Measurements from ENCODE around the gene RAB1B.
"Not testable (repeated sequence)": the region's sequence is repeated elsewhere in the genome, so short reads cannot be mapped to it uniquely, and the experiment has no call there.

Gene RAB1B

DNA sequence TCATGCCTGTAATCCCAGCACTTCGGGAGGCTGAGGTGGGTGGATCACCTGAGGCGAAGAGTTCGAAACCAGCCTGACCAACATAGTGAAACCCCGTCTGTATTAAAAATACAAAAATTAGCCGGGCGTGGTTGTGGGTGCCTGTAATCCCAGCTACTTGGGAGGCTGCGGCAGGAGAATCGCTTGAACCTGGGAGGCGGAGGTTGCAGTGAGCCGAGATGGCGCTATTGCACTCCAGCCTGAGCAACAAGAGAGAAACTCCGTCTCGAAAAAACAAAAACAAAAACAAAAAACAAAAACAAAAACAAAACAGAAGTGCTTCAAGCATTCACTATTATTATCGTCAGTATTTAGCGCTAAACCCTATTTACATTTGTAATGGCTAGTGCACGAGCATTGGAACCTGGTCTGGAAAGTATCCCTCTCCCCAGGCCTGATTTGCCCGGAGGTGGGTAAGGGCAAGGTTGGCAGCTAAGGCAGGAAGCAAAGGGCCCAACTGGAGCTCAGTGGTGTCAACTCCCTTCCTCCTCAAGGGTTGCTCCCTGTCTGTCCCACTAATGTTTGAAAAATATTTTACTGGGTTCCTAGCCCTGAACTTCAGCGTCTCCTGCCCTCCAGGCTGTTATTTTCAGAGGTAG lies 42.5 kb downstream of the RAB1B start:
- DNase-seq: not testable (repeated sequence)

DNA sequence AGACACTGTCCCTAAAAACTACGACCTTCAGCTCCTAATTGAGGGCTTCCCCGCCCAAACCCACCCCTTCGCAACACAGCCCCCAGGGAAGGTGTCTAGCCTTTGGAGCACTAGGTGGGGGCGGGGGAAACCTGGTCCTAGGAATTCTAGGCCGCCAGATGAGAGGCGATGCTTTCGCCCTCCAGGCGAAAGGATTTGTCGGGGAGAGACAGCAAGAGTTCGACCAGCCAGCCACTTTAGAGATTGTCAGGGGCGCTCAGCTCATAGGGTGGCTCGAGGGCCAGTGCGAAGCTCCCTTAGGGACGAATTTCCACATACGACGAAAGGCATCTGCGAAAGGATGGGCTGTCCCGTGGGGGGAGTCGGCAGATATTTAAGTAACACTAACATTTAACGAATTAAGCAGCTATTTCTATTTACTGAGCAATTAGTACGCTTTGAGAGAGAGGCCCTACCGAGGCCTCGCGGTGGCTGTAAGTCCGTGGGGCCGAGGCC lies 43.1 kb downstream of the RAB1B start:
- no peak for DNase-seq

DNA sequence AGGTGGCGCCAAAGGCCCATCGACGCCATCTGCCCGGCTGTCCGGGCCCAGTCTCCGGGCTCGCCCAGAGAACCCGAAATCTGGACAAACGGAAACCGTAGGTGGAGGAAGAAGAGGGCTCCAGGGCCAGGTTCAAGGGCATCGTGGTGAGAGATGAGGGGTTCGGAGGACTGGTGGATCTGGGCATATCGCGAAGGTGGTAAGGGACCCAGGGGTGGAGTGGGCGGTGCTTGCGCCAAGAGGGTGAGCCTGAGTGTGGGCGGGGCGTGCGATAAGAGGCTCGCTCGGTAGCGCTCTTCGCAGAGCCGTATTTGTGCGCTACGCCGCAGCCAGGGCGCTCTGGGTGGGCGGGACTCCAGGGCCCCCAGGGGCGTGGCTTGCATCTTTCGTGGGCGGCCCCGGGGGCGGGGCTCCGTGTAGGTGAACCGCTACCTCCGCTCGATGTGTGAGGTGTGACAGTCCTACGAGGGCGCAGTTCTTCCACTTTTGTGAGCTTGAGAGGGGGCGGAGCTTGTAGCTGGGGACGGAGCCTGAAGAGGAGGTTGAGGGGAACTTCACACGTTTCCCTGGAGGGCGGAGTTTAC lies 43.6 kb downstream of the RAB1B start:
- DNase-seq: peak; percentile 99

DNA sequence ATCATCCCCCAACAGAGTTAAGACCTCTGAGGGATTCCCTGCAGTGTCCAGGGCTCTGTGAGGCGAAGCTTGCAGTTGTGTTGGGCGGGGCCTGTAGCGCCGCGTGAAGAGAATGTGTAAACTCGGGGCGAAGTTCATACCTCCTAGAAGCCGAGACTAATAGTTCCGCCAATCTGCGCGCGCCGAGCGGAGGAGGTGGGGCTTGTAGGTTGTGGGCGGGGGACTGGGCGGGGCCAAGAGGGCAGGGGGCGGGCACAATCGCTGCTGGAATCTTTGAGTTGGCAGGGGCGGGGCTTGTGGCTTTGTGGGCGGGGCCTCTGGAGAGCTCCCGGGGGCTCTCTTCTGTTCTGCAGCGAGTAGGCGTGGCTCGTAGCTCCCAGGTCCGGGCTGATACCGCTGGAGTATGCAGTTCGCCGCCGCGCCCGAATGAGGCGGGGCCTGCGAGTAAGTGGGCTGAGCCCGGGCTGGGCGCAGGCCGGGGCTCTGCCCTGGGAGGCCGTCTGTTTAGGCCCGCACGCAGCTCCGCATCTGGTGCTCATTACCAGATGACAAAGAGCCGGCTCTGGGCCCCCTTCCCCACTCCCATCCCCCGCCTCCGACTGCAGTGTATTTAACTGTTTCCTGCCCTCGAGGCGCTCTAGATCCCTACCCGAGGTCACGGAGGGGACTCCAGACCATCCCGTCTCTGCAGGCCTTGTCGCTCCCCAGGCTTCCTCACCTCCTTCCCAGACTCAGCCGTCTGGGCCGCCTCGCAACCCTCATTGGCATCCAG lies 44.3 kb downstream of the RAB1B start:
- peak; percentile 100 for DNase-seq

DNA sequence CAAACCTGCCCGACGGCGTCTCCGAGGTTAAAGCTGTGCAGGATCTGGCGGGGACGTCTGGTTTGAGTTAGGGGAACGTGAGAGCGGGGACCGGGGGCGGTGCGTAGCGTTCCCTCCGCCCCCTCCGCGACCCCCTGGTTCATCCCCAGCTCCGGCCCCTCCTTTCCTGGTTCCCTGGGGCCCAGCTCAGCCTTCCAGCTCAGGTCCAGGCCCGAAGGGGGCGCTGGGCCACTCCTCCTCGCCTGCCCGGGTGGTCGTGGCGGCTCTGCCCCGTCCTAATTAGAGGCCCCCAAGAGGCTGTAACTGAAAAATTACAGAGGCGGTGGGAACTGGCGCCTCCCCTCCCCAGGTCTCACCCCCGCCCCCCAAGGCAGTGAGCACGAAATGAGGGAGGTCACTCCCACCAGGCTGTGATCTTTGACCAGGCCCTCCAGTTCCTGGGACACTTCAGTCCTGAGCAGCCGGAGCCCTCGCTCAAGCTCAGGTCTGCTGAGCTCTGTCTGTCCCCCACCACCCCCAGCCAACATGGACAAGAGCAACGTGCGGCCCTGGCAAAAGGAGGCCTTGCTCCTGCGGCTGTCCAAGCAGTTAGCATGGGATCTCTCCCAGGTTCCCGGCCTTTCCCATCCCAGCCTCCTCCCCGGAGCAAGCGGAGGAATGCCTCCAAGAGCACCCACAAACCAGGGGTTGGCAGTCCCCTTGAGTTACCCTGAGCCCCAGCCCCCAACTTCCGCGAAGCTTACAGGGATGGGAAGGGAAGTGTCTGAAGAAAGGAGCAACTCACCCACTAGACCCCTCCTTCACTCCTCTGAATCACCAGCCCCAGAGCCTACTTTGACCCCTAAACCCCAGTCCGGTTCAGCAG lies 45.1 kb downstream of the RAB1B start:
- no peak for DNase-seq

DNA sequence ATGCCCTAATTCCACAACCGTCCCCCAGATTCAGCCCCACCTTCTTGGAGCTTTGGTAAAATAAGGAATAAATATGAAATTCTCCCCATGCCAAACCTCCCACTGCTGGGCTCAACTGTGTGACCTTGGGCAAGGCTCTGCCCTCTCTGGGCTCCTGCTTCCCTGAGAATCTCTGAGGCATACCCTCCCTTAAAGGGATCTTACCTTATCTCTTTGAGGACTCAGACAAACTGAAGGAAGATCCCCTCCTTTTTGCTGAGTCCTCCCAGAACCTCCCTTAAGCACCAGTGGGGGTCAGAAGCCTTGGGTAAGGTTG lies 45.7 kb downstream of the RAB1B start:
- DNase-seq: no peak

DNA sequence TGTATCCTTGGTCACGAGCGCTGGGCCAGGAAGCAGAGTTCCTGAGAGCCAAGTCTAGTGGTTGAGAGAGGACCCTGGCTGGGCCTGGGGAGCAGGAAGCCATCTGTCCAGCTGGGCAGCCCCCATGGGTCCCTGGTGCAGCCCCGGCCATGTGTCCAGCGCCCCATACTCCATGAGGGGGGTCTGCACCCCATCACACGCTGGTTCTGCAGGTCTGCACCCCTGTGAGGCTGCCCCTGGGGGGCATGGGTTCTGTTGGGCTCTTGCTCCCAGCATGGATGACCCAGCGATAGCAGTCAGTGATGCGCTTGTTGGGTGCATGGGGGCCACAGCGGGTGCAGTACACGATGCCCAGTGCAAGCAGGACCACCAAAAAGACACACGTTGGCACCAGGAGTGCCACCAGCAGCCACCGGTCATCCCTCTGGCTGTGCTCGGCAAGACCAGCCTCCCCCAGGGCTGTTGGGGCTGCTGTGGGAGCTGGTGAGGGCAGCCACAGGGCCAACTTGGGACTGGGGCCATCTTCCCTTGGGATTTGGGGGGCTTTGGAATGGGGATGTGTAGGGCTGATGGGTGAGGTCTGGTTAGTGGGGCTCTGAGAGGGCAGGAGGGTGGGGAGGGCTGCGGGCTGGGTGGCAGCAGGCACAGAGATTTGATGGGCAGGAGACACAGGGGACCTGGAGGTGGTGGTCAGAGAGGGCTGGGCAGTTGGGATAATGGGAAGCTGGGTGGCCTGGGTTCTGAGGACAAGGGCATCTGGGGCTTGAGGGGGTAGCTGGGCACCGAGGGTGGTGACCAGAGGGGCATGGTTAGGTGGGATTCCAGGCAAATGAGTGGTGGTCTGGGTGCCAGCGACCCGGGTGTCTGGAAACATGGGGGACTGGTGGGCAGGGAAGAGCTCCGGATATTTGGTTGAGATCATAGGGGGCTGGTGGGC lies 46.4 kb downstream of the RAB1B start:
- DNase-seq: no peak

DNA sequence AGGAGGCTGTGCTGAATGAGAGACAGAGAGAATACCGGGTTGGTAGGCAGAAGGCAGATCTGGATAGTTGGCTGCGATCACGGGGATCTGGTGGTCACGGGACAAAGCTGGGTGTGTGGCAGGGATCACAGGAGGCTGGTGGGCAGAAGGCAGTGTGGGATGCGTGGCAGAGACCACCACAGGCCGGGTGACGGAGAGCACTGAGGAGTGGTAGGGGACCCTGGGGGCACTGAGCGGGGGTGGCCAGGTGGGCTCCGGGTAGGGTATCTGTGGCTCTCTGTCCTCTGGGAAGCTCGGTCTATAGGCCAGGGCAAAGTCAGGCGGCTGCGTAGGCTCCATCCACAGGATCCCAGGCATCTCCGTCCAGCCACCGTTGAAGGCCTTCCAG lies 47.1 kb downstream of the RAB1B start:
- no peak for DNase-seq

DNA sequence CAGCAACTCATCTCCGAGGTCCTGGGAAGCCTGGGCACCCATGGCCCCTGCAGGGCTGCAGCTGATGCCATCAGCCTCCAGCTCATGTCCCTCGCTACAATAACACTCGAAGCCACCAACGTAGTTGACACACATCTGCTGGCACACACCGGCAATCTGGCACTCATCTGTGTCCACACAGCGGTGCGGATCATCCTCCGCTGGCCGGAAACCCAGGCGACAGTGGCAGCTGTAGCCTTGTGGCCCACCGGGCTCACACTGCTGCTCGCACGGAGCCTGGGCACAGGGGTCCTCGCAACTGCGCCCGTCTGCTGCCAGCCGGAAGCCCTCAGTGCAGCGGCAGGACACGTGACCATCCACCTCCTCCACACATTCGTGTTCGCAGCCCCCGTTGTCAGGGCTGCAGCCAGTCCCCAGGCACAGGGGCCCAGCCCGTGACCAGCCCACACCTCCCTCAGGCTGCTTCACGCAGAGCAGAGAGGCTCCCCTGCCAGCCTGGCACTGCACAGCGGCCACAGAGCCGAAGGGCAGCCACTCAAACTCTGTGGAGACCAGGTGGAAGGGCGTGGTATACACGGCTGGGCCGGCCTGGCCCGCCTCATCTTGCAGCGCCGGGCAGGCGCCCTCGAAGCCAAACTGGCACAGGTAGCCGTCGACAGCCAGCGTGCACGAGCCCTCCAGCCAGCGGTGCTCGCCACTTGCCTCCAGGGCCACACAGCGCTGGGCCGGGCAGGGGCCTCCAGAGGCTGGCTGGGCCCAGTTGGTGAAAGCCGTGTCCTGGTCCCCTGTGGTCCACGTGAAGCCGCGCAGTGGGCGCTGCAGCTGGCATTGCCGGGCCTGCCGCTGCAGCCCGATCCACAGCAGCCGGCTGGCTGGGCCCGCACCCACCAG lies 47.7 kb downstream of the RAB1B start:
- no peak for DNase-seq

DNA sequence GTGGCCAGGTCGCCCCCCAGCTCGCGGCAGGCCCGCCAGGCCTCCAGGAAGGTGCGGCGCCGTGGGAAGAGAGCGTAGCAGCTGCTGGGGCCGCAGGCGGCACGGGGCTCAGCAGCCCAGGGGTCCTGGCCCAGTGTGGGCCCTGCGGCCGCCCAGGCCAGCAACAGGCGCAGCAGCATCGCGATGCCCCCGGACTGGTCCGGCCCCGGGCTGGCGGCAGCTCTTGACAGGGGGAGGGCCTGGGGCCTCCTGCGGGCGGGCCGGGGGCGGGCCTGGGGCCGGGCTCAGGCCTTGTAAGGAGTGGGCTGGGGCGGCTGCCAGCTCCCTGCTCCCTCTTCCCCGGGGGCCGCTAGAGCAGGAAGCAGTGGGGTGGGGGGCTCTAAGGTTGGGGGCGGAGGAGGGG lies 48.4 kb downstream of the RAB1B start, which contains the start of gene CD248:
TSS of gene CD248 (minus strand) at position 196 of the 403 bp plus-strand sequence. CDS start at position 179, 17 bp downstream.
- DNase-seq: peak; percentile 45

DNA sequence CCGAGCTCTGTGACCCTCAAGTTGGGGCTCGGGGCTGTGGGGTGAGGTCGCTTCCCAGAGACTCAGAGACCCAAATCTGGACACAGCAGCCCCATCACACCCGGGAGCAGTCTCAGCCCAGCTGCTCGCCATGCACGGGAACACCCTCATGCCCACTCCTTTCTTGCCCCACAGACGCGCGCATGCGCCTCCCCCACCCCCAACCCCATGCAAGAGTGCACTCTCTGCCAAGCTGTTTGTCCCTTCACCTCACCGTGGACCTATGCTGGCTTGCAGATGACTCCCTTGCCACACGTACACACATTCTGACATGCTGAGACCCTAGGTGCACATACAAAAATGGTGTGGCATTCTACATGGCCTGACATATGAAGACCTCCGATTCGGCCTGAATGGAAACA lies 48.9 kb downstream of the RAB1B start:
- DNase-seq: peak; percentile 58

DNA sequence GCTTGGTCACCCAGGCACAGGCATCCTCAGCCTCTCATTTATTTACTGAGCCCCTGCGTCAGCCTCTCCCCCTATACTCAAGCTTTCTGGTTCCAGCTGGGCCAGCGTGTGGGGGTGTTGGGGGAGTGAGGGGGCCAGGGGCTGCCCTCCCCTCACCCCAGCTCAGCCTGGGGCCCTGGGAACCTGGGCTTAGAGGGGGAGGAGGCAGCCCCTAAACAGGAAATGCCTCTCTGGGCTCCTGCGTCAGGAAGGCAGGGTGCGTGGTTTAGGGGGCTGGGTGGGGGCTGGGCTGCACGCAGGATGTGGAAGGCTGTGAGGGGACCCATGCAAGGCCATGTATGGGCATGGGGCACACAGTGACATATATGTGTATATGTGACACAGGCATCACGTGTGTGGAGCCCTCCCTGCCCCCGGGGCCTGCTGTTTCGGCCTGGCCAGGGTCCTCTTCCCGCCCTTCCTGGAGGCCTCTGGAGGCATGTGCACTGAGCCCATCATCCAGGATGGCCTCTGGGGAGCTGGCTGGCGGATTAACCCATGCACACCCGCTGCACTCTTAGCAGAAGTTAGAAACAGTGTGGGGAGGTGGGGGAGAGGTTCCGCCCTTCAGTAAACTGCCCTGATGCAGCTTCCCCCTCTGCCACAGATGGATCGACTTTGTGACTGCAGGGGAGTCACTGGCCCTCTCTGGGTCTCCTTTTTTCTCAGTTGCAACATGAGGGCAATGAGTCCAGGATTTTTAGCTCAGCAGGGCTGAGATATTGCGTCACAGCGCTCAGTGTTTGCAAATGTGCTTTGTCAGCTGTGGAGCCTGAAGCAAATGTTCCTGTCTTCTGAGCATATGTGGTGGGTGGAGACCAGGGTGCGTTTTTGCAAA lies 49.5 kb downstream of the RAB1B start:
- DNase-seq: peak; percentile 72

DNA sequence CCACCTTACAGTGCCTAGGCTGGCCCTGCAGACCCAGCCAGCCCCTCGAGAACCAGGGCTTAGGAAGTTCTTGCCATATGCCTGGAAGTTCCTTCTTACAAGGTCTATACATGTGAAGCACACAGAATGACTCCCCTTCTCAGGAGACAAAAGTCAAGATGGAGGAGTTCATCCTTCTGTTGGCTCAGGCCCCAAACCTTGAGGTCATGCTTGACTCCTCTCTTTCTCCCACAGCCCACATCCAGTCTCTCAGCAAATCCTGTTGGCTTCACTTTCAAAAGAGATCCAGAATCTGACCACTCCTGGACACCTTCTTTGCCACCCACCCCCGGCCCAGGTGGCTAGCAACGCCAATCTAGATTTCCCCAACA lies 50.1 kb downstream of the RAB1B start:
- DNase-seq: no peak

DNA sequence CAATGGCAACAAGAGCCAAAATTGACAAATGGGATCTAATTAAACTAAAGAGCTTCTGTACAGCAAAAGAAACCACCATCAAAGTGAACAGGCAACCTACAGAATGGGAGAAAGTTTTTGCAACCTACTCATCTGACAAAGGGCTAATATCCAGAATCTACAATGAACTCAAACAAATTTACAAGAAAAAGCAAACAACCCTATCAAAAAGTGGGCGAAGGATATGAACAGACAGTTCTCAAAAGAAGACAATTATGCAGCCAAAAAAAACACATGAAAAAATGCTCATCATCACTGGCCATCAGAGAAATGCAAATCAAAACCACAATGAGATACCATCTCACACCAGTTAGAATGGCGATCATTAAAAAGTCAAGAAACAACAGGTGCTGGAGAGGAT lies 51.9 kb downstream of the RAB1B start:
- not testable (repeated sequence) for DNase-seq

DNA sequence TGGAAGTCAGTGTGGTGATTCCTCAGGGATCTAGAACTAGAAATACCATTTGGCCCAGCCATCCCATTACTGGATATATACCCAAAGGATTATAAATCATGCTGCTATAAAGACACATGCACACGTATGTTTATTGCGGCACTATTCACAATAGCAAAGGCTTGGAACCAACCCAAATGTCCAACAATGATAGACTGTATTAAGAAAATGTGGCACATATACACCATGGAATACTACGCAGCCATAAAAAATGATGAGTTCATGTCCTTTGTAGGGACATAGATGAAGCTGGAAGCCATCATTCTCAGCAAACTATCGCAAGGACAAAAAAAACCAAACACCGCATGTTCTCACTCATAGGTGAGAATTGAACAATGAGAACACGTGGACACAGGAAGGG lies 52.3 kb downstream of the RAB1B start:
- DNase-seq: not testable (repeated sequence)

DNA sequence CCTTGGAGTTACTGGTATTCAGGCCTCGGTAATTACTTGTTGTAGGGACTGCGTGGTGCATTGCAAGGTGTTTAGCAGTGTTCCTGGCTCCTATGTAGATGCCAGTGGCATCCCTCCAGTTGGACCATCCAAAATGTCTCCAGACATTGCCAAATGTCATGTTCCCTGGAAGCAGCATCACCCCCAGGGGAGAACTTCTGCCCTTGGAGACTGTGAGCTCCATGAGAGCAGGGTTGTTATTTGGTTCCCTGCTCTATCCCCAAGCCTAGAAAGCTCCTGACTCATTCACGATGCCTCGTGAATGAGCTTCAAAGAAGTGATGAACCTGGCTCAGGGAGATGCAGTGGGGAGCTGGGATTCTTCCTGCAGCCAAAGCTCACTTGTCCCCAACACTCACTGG lies 53.2 kb downstream of the RAB1B start:
- DNase-seq: no peak

DNA sequence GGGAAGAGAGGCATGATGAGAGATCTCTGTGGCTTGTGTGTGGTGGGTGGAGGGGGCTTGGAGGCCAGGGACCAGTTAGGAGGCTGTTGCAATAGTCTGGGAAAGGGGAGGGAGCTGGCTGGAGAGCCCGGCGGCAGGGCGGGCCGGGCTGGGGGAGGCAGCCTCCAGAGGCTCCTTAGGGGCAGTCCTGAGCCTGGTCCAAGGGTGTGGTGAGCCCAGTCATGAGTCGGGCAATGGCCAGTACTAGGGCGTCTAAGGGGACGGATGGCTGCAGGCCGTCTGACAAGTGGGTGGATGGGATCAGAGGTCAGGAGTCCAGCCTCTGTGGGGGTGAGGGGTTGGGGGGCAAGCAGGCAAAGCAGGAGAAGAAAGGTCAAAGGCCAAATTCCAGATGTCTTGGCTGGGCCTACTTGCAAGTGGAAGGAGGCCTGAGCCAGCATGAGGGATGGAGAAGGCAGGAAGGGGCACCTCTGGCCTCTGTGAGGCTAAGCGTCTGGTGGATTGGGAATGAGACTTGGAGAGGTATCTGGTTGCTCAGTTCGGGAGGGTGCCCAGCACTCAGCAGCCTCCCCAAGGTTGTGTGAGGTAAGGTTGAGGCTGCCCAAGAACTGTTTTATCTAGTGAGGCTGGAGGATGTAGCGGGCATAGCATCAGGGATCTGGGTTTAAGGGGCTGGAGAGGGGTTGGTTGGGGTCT lies 54.4 kb downstream of the RAB1B start:
- no peak for DNase-seq

DNA sequence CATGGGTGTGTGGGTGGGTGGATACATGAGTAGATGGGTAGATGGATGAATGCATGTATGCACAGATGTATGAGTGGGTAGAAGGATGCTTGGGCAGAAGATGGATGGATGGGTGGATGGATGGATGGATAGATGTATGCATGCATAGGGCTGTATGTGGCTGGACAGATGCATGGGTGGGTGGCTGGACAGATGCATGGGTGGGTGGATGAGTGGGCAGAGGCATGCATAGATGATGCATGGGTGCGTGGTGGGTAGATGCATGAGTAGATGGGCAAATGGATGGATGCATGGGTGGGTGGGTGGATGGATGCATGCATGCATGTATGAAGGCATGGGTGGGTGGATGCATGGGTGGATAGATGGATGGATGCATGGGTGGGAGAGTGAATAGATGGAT lies 55.2 kb downstream of the RAB1B start:
- no peak for DNase-seq

DNA sequence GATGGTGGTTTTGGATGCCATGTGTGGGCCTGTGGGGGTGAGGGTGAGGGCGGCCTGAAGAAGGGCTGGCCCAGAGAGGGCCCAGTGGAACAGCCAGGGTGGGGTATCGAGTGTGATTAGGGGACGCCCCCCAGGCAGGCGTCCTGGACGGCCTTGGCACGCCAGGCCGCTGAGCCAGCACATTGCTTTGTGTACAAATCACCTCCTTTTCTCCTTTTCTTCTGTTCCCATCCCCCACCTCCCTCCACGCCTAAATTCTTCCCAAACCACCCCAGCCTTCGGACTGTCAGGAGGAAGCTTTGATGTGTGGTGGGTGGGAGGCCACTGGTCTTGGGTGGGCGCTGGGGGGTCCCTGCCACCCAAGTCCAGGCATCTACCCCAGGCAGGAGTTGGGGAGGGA lies 56.2 kb downstream of the RAB1B start:
- DNase-seq: no peak
